Osteocyte (in vitro differentiated cells): Measurements from ENCODE around the gene CMSS1. TPM values are rescaled to one million over a fixed set of nuclear protein-coding genes. Genes with fewer than 3 reads are reported as not detected.

Source experiments
- DNase-seq: peaks from one replicate; pipeline ENCODE4 v3.0.0; 2021; ENCODE audit warnings: mixed read lengths; ENCODE audit not compliant: unreplicated experiment; ENCODE audit errors: extremely low spot score
- H3K27ac Mint-ChIP-seq: one replicate; pipeline ENCODE4 v1.8.0; 2021; ENCODE audit warnings: mild to moderate bottlenecking, mixed read lengths; ENCODE audit not compliant: unreplicated experiment
- H3K27me3 Mint-ChIP-seq: one replicate; pipeline ENCODE4 v1.8.0; 2021; ENCODE audit warnings: mixed read lengths; ENCODE audit not compliant: unreplicated experiment
- H3K36me3 Mint-ChIP-seq: one replicate; pipeline ENCODE4 v1.8.0; 2021; ENCODE audit warnings: mixed read lengths; ENCODE audit not compliant: unreplicated experiment
- H3K4me1 Mint-ChIP-seq: one replicate; pipeline ENCODE4 v1.8.0; 2021; ENCODE audit warnings: mixed read lengths; ENCODE audit not compliant: unreplicated experiment
- H3K4me3 Mint-ChIP-seq: one replicate; pipeline ENCODE4 v1.8.0; 2021; ENCODE audit warnings: mild to moderate bottlenecking, moderate library complexity, mixed read lengths; ENCODE audit not compliant: unreplicated experiment
- H3K9me3 Mint-ChIP-seq: one replicate; pipeline ENCODE4 v1.8.0; 2021; ENCODE audit warnings: mixed read lengths; ENCODE audit not compliant: unreplicated experiment
- total RNA-seq: library from RNA; stranded (reverse); gene quantifications from 2 replicates; pipeline ENCODE4 v1.2.1, GENCODE V29; 2021
- TF ChIP-seq, protein P1 (sequence below): fragments of 200-600 bp; sonication (generic); IDR thresholded peaks from 2 replicates; pipeline ENCODE4 v1.5.0; 2021; ENCODE audit warnings: antibody characterized with exemption, mild to moderate bottlenecking, moderate library complexity

The CMSS1 gene
- total RNA-seq, 1 donor from 2014 or later = 38.5 TPM

DNA sequence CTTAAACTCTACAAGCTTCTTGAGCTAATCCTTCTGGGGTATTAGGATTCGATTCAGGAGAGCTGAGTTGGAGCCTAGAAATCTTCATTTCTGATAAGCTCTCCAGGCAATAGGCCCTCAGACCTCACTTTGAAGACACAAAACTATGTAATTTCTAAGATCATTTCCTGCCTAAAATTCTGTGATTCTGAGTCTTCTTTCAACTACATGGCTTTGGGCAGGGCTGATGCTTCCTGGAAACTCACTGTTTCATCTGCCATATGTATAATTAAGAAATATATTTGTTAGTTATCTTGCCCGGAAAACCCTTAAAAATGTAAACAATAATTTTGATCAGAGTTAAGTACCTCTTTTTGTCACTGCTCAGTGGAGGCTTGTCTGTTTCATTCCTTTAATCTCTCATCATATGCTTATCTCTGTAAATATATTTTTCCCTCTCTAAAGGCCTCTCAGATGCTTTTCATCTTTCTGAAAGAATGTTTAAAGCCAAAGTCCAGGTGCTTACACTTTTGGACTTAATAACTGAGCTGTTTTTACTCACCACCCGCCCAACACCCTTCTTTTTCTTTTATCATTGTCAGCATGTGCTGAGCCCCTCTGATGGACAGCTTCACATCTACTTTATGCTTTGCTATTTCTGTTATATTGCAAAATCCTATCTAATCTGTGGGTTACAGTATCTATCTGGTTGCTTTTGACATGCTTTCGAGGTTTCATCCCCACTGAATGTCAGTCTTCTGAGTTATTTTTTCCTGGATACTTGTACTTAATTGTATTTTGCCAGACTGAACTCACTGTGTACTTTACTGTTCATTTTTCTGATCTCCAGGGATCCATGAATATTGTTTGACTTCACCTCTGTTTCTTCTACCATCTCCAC lies 258.4 kb downstream of the CMSS1 start:
- peaks cover 66% of the 10 kb centered on the region for H3K4me1 Mint-ChIP-seq
- peak overlapping the region; percentile 58 for H3K27ac Mint-ChIP-seq
- no peak overlapping the region for H3K4me3 Mint-ChIP-seq
- DNase-seq = no peak
- no peaks in the 10 kb centered on the region for H3K27me3 Mint-ChIP-seq
- peaks cover 2% of the 10 kb centered on the region for H3K36me3 Mint-ChIP-seq
- TF ChIP-seq, protein P1, sequence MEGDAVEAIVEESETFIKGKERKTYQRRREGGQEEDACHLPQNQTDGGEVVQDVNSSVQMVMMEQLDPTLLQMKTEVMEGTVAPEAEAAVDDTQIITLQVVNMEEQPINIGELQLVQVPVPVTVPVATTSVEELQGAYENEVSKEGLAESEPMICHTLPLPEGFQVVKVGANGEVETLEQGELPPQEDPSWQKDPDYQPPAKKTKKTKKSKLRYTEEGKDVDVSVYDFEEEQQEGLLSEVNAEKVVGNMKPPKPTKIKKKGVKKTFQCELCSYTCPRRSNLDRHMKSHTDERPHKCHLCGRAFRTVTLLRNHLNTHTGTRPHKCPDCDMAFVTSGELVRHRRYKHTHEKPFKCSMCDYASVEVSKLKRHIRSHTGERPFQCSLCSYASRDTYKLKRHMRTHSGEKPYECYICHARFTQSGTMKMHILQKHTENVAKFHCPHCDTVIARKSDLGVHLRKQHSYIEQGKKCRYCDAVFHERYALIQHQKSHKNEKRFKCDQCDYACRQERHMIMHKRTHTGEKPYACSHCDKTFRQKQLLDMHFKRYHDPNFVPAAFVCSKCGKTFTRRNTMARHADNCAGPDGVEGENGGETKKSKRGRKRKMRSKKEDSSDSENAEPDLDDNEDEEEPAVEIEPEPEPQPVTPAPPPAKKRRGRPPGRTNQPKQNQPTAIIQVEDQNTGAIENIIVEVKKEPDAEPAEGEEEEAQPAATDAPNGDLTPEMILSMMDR = no peak
- no peaks in the 10 kb centered on the region for H3K9me3 Mint-ChIP-seq

DNA sequence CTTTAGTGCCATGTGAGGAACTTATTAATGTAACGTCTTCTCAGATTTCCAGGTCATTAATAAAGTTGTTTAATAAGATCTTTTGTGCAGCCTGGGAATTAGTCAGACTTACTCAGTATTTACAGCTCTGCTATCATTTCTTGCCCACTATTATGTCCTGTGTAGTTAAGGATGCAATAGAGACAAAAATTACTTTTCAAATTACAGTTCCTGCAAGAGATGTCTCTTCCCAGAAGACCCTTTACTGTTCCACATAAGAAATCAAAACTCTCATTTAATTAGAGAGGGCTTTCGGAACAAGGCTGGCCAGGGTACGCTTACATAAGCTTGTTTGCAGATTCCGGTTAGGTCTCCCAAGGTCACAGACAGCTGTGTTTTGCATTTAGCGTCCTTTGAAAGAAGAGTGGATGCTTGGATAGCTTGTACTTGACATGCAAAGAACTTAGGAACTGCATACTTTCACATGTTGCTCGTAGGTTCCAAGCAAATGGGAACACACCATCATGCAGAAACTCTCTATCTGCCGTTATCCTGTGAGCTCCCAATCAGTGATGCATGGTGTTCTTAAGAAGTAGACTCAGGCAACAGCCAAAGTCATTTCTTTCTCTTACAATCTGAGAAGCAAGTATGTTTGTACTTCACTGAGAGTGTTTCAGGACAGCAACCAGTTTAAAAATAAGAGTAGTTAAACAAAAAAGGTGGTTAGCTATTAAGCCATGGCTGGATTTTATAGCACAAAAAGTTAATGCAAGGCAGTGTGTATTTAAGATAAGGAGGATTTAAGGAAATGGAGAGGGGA lies 259.3 kb downstream of the CMSS1 start:
- peaks cover 66% of the 10 kb centered on the region for H3K4me1 Mint-ChIP-seq
- no peaks in the 10 kb centered on the region for H3K9me3 Mint-ChIP-seq
- no peak for DNase-seq
- H3K27me3 Mint-ChIP-seq = no peaks in the 10 kb centered on the region
- TF ChIP-seq, protein P1 = no peak
- no peak overlapping the region for H3K4me3 Mint-ChIP-seq
- peak overlapping the region; percentile 62 for H3K27ac Mint-ChIP-seq
- H3K36me3 Mint-ChIP-seq = peaks cover 2% of the 10 kb centered on the region

DNA sequence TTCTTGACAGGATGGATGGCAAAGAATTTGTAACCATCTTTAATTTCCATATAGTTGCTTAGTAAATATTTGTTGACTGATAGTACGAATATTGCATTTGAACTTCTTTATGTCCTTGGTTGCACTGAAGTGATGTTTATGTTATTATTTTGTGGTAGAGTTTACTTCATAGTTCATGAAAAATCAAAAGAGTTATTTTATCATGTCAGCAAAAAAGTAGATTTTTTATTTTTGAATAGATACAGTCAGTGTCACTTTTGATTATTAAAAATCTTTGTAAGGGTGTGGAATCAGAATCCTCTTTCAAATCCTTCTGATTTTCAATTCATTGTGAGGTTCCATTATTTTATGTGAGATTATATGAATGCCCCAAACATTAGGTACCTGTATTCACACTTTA lies 261.7 kb downstream of the CMSS1 start:
- TF ChIP-seq, protein P1 = no peak
- Mint-ChIP-seq H3K27ac (no peak overlapping the region), H3K9me3 (no peaks in the 10 kb centered on the region), H3K36me3 (peaks cover 2% of the 10 kb centered on the region), H3K4me3 (no peak overlapping the region), H3K27me3 (no peaks in the 10 kb centered on the region), H3K4me1 (peaks cover 62% of the 10 kb centered on the region)
- no peak for DNase-seq

DNA sequence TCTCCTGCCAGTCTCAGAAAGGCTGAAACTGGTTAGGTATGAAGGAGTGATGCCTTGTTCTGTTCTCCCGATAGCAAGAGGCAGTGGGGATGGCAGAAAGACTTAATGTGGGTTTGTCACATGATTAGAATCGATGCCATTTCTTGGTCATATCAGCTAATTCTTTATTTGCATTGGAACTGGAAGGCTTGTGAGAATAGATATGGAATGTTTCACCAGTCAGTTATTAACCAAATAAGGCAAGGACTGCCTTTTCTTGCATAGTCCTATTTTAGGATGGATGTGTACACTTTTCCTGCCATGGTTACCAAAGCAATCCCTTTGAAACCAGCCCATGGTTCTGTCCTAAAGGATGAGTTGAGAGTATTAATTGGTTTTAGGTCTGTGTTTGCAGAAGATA lies 262.9 kb downstream of the CMSS1 start:
- no peaks in the 10 kb centered on the region for H3K27me3 Mint-ChIP-seq
- TF ChIP-seq, protein P1 = no peak
- peaks cover 64% of the 10 kb centered on the region for H3K4me1 Mint-ChIP-seq
- peak overlapping the region; percentile 61 for H3K27ac Mint-ChIP-seq
- no peaks in the 10 kb centered on the region for H3K9me3 Mint-ChIP-seq
- peaks cover 2% of the 10 kb centered on the region for H3K36me3 Mint-ChIP-seq
- H3K4me3 Mint-ChIP-seq = no peak overlapping the region
- no peak for DNase-seq

DNA sequence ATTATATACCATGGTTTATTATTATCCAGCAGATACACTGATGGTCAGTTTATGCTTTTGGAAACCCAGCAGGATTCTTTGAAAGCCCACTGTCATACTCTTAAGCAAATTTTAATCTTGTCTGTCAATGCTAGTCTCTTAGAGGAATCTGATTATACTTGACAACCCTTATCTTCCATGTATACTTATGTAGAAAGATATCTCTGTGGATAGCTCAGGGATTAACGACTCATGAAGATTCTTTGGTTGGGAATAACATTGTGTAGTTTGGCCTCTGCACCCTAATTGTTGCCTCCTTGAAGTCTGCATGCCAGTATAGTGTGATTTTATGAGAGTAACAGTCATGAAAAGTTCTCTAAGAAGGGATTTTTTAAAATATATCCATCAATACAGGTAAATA lies 263.6 kb downstream of the CMSS1 start:
- no peak for DNase-seq
- Mint-ChIP-seq H3K4me1 (peaks cover 63% of the 10 kb centered on the region), H3K4me3 (no peak overlapping the region), H3K36me3 (peaks cover 2% of the 10 kb centered on the region), H3K27me3 (no peaks in the 10 kb centered on the region), H3K27ac (peak overlapping the region; percentile 61), H3K9me3 (no peaks in the 10 kb centered on the region)
- TF ChIP-seq, protein P1 = no peak
